ENCODE measurements around the gene EMC9. TPM values are rescaled to one million over a fixed set of nuclear protein-coding genes. Genes with fewer than 3 reads are reported as not detected.

The EMC9 gene
- total and polyA plus RNA-seq, 2 of the 8 experiments (the other 6 are each of a cell fraction or from before 2014, with no cell fraction given) = 38.4 to 47.2 TPM

DNA sequence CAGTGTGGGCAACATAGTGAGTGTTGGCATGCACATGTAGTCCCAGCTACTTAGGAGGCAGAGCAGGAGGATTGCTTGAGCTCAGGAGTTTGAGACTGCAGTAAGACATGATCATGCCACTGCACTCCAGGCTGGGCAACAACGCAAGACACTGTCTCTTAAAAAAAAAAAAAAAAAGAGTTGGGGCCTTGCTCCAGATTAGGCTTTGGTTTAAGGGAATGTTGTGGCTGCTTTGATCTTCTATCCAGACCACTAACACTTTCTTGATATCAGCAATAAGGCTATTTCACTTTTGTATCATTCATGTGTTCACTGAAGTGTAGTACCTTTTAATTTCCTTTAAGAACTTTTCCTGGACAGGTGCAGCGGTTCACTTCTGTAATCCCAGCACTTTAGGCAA is 13.7 kb downstream of the EMC9 start:
- ChIA-PET CTCF (ENCODE audit: partially characterized antibody) (interaction anchor here (0.7 to 1.4 kb wide), 5 partner anchors 12 to 660 kb away, joined by 3 to 4 read pairs (median 3); partner anchors contain the start of gene IRF9), POLR2A (ENCODE audit: partially characterized antibody) (interaction anchor here (0.6 to 11.1 kb wide), 6 partner anchors 8 to 143 kb away, joined by 3 to 96 read pairs (median 4); partner anchors contain the start of genes DCAF11, NRL and PSME1)
- no peak overlapping the region for H3K4me3 ChIP-seq (ENCODE audit: extremely low read depth in 1 of 4, insufficient read depth in 2 of 4, low read depth in 3 of 4, low read length in 4 of 4)
- H2BK20ac ChIP-seq (ENCODE audit: low read length) = no peak overlapping the region
- H3K14ac ChIP-seq (ENCODE audit: insufficient read length) = no peak overlapping the region
- no peaks in the 10 kb centered on the region for H3K79me2 ChIP-seq (ENCODE audit: control insufficient read depth in 1 of 2, insufficient read depth in 2 of 2, low read length in 2 of 2)
- H3K27ac ChIP-seq (ENCODE audit: low read depth, low read length) = no peak overlapping the region
- no peak overlapping the region for H3K18ac ChIP-seq (ENCODE audit: extremely low read depth, low read length)
- H3K79me1 ChIP-seq (ENCODE audit: low read depth, low read length) = no peaks in the 10 kb centered on the region
- H3K27me3 ChIP-seq (replicated peaks in 1 of 4; ENCODE audit: control insufficient read depth in 3 of 4, extremely low read depth in 1 of 4, insufficient read depth in 3 of 4, low read length in 3 of 4) = no peaks in the 10 kb centered on the region
- H2BK120ac ChIP-seq (replicated peaks; ENCODE audit: low read depth, low read length) = no peak overlapping the region
- H4K91ac ChIP-seq (replicated peaks; ENCODE audit: insufficient read length, low read length) = no peak overlapping the region
- H3K4me2 ChIP-seq (ENCODE audit: insufficient read depth in 1 of 2, low read depth in 2 of 2, low read length in 2 of 2) = no peak overlapping the region
- no peaks in the 10 kb centered on the region for H3K23me2 ChIP-seq (ENCODE audit: low read depth, low read length)
- no peak overlapping the region for H3K23ac ChIP-seq (ENCODE audit: insufficient read length)
- H4K8ac ChIP-seq (ENCODE audit: extremely low read depth, insufficient read depth, low read length) = no peak overlapping the region
- H3K56ac ChIP-seq (replicated peaks; ENCODE audit: insufficient read length, low read depth, low read length) = no peak overlapping the region
- no peak overlapping the region for H2AFZ ChIP-seq (ENCODE audit: low read length)
- H3K9me3 ChIP-seq (ENCODE audit: insufficient read depth in 2 of 2, low read depth in 1 of 2, low read length in 1 of 2) = no peaks in the 10 kb centered on the region
- FAIRE-seq (no peak), DNase-seq (ENCODE audit: low read depth in 1 of 2, low spot score in 2 of 2) (no peak)
- 85% methylated on average over 2 of the region's 2 CpGs; no CpG with 5 or more reads in 1 of the 2 experiments for WGBS, 2 experiments (ENCODE audit: extremely low coverage in 1 of 2, insufficient coverage in 1 of 2, insufficient read length in 1 of 2, insufficient replicate concordance in 2 of 2, low coverage in 1 of 2, low lambda C conversion rate in 2 of 2, missing lambda C conversion rate in 1 of 2)
- no peak overlapping the region for H2BK15ac ChIP-seq (ENCODE audit: low read length)
- H2AK5ac ChIP-seq (ENCODE audit: low read depth, low read length) = no peak overlapping the region
- no peak overlapping the region for H3K9ac ChIP-seq (replicated peaks in 1 of 4; ENCODE audit: extremely low read depth in 1 of 4, low read depth in 3 of 4, low read length in 3 of 4)
- no peak overlapping the region for H2BK12ac ChIP-seq (ENCODE audit: low read depth, low read length)
- no peak overlapping the region for H4K5ac ChIP-seq (ENCODE audit: insufficient read length, low read depth, low read length)
- peaks cover 0 to 9% (median 2%) of the 10 kb centered on the region in 4 experiments; a peak in 4 of 8 replicates for H3K36me3 ChIP-seq (ENCODE audit: control insufficient read depth in 2 of 4, insufficient read depth in 4 of 4, low read length in 3 of 4)
- H4K20me1 ChIP-seq (replicated peaks in 1 of 2; ENCODE audit: control insufficient read depth in 1 of 2, insufficient read depth in 2 of 2, low read length in 2 of 2) = no peaks in the 10 kb centered on the region
- H3K4ac ChIP-seq (replicated peaks; ENCODE audit: insufficient read length, low read depth, low read length) = no peak overlapping the region
- H3K4me1 ChIP-seq (replicated peaks in 1 of 4; ENCODE audit: control insufficient read depth in 3 of 4, insufficient read depth in 4 of 4, low read length in 3 of 4) = no peaks in the 10 kb centered on the region
- H2BK5ac ChIP-seq (ENCODE audit: low read depth, low read length) = no peak overlapping the region
- no peak for TF ChIP-seq CEBPB (IDR thresholded peaks at IDR 0.05; ENCODE audit: low read depth, low read length)
- TF ChIP-seq RBBP5 (IDR thresholded peaks at IDR 0.05; ENCODE audit: borderline replicate concordance, low read depth, low read length) = no peak

All from H1 (cell line).